ENCODE data around the gene SNRPB2. TPM values are rescaled to one million over a fixed set of nuclear protein-coding genes. Genes with fewer than 3 reads are reported as not detected.

Gene SNRPB2
- 122 and 125 TPM in 2 replicates for total RNA-seq (2014; rRNA removed; shearing (Covaris generic); ENCODE audit: low replicate concordance)

- in situ Hi-C loops (cut with HindIII; ENCODE audit: low pct_unique_long_range_greater_than_20kb, low sequenced_read_pairs), result no loop called here
Measured at GRCh38 chr20:16729565-16730460, at the start of gene SNRPB2. Gene SNRPB2 (plus strand): TSS chr20:16730026. CDS start chr20:16731703, 1,677 bp downstream.

GRCh38 chr20:16684416-16684815 lies 45.4 kb upstream of the SNRPB2 start:
- in situ Hi-C loops (cut with HindIII; ENCODE audit: low pct_unique_long_range_greater_than_20kb, low sequenced_read_pairs), result no loop called here
- no peak for DNase-seq (ENCODE audit: low read depth)

More at GRCh38 chr20:16729565-16730460, at the start of gene SNRPB2:
- DNase-seq (ENCODE audit: low read depth), result peak; percentile 91

- no peak for DNase-seq (ENCODE audit: low read depth)
- in situ Hi-C loops (cut with HindIII; ENCODE audit: low pct_unique_long_range_greater_than_20kb, low sequenced_read_pairs), result no loop called here
Measured at GRCh38 chr20:16689906-16690305, 39.9 kb upstream of the SNRPB2 start.

GRCh38 chr20:16691381-16691780 lies 38.4 kb upstream of the SNRPB2 start:
- DNase-seq (ENCODE audit: low read depth), result no peak
- in situ Hi-C loops (cut with HindIII; ENCODE audit: low pct_unique_long_range_greater_than_20kb, low sequenced_read_pairs), result no loop called here

GRCh38 chr20:16692009-16692408 lies 37.8 kb upstream of the SNRPB2 start:
- no peak for DNase-seq (ENCODE audit: low read depth)
- in situ Hi-C loops (cut with HindIII; ENCODE audit: low pct_unique_long_range_greater_than_20kb, low sequenced_read_pairs), result no loop called here

- in situ Hi-C loops (cut with HindIII; ENCODE audit: low pct_unique_long_range_greater_than_20kb, low sequenced_read_pairs), result no loop called here
- DNase-seq (ENCODE audit: low read depth), result no peak
Measured at GRCh38 chr20:16692442-16692841, 37.4 kb upstream of the SNRPB2 start.

- DNase-seq (ENCODE audit: low read depth), result no peak
- in situ Hi-C loops (cut with HindIII; ENCODE audit: low pct_unique_long_range_greater_than_20kb, low sequenced_read_pairs), result no loop called here
Measured at GRCh38 chr20:16693278-16693677, 36.5 kb upstream of the SNRPB2 start.

- in situ Hi-C loops (cut with HindIII; ENCODE audit: low pct_unique_long_range_greater_than_20kb, low sequenced_read_pairs), result no loop called here
- DNase-seq (ENCODE audit: low read depth), result no peak
Measured at GRCh38 chr20:16694161-16694560, 35.7 kb upstream of the SNRPB2 start.

- in situ Hi-C loops (cut with HindIII; ENCODE audit: low pct_unique_long_range_greater_than_20kb, low sequenced_read_pairs), result no loop called here
Measured at GRCh38 chr20:16695628-16696027, 34.2 kb upstream of the SNRPB2 start.

GRCh38 chr20:16699293-16699692 lies 30.5 kb upstream of the SNRPB2 start:
- no peak for DNase-seq (ENCODE audit: low read depth)
- in situ Hi-C loops (cut with HindIII; ENCODE audit: low pct_unique_long_range_greater_than_20kb, low sequenced_read_pairs), result no loop called here

More at GRCh38 chr20:16695628-16696027, 34.2 kb upstream of the SNRPB2 start:
- no peak for DNase-seq (ENCODE audit: low read depth)

- DNase-seq (ENCODE audit: low read depth), result no peak
- in situ Hi-C loops (cut with HindIII; ENCODE audit: low pct_unique_long_range_greater_than_20kb, low sequenced_read_pairs), result no loop called here
Measured at GRCh38 chr20:16701296-16701695, 28.5 kb upstream of the SNRPB2 start.

- no peak for DNase-seq (ENCODE audit: low read depth)
- in situ Hi-C loops (cut with HindIII; ENCODE audit: low pct_unique_long_range_greater_than_20kb, low sequenced_read_pairs), result no loop called here
Measured at GRCh38 chr20:16703570-16703969, 26.3 kb upstream of the SNRPB2 start.

GRCh38 chr20:16707674-16708073 lies 22.2 kb upstream of the SNRPB2 start:
- in situ Hi-C loops (cut with HindIII; ENCODE audit: low pct_unique_long_range_greater_than_20kb, low sequenced_read_pairs), result no loop called here
- DNase-seq (ENCODE audit: low read depth), result no peak

- in situ Hi-C loops (cut with HindIII; ENCODE audit: low pct_unique_long_range_greater_than_20kb, low sequenced_read_pairs), result no loop called here
- DNase-seq (ENCODE audit: low read depth), result no peak
Measured at GRCh38 chr20:16708602-16709001, 21.2 kb upstream of the SNRPB2 start.

GRCh38 chr20:16709017-16709416 lies 20.8 kb upstream of the SNRPB2 start:
- in situ Hi-C loops (cut with HindIII; ENCODE audit: low pct_unique_long_range_greater_than_20kb, low sequenced_read_pairs), result no loop called here
- no peak for DNase-seq (ENCODE audit: low read depth)

GRCh38 chr20:16710781-16711180 lies 19.0 kb upstream of the SNRPB2 start:
- DNase-seq (ENCODE audit: low read depth), result no peak
- in situ Hi-C loops (cut with HindIII; ENCODE audit: low pct_unique_long_range_greater_than_20kb, low sequenced_read_pairs), result no loop called here

GRCh38 chr20:16711661-16712258 lies 18.1 kb upstream of the SNRPB2 start:
- in situ Hi-C loops (cut with HindIII; ENCODE audit: low pct_unique_long_range_greater_than_20kb, low sequenced_read_pairs), result no loop called here
- DNase-seq (ENCODE audit: low read depth), result no peak

GRCh38 chr20:16712511-16712947 lies 17.3 kb upstream of the SNRPB2 start:
- in situ Hi-C loops (cut with HindIII; ENCODE audit: low pct_unique_long_range_greater_than_20kb, low sequenced_read_pairs), result no loop called here

GRCh38 chr20:16713066-16713465 lies 16.8 kb upstream of the SNRPB2 start:
- in situ Hi-C loops (cut with HindIII; ENCODE audit: low pct_unique_long_range_greater_than_20kb, low sequenced_read_pairs), result no loop called here

More at GRCh38 chr20:16712511-16712947, 17.3 kb upstream of the SNRPB2 start:
- no peak for DNase-seq (ENCODE audit: low read depth)

More at GRCh38 chr20:16713066-16713465, 16.8 kb upstream of the SNRPB2 start:
- no peak for DNase-seq (ENCODE audit: low read depth)
